DOHH2 (cell line): Measurements from ENCODE around the gene POLK.

ENCODE experiments used
- EZH2phosphoT487 ChIP-seq: fragments of 200-600 bp; sonication (generic); IDR thresholded peaks from 2 replicates; pipeline ENCODE4 v1.6.1; 2017; ENCODE audit warnings: borderline replicate concordance, mild to moderate bottlenecking, antibody characterized with exemption, low read length, moderate library complexity, mixed read lengths
- TF ChIP-seq, protein P1 (sequence below): fragments of 200-600 bp; sonication (generic); IDR thresholded peaks from one replicate; pipeline ENCODE4 v1.5.1; 2014; ENCODE audit warnings: antibody characterized with exemption, mild to moderate bottlenecking, low read depth, low read length; ENCODE audit not compliant: poor library complexity, severe bottlenecking

DNA sequence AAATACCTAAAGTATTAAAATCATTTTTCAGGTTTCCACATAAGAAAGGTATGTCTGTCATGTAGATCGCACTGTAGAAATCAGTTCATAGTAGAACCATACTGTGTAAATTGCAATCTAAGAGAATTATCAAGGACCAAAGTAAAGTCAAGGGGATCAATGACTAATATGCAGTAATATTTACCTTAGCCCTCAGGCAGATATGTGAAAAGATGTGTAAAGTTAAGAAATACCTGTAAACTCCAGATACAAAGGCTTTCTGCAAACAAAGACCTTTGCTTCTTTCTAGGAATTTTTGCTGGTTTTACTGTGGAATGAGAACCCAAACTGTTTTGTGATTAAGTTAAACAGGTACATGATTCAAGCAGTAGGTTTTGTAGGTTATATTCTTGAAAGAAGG is 11.6 kb downstream of the POLK start:
- TF ChIP-seq, protein P1, sequence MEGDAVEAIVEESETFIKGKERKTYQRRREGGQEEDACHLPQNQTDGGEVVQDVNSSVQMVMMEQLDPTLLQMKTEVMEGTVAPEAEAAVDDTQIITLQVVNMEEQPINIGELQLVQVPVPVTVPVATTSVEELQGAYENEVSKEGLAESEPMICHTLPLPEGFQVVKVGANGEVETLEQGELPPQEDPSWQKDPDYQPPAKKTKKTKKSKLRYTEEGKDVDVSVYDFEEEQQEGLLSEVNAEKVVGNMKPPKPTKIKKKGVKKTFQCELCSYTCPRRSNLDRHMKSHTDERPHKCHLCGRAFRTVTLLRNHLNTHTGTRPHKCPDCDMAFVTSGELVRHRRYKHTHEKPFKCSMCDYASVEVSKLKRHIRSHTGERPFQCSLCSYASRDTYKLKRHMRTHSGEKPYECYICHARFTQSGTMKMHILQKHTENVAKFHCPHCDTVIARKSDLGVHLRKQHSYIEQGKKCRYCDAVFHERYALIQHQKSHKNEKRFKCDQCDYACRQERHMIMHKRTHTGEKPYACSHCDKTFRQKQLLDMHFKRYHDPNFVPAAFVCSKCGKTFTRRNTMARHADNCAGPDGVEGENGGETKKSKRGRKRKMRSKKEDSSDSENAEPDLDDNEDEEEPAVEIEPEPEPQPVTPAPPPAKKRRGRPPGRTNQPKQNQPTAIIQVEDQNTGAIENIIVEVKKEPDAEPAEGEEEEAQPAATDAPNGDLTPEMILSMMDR = no peak
- no peak for TF ChIP-seq EZH2phosphoT487
